HUES48 (cell line): ENCODE results near the gene CYB561D1.
"Not testable (repeated sequence)": the region's sequence is repeated elsewhere in the genome, so short reads cannot be mapped to it uniquely, and the experiment has no call there.

Experiments used
- H3K27ac ChIP-seq: one replicate; pipeline ENCODE4 v1.7.0; 2013; ENCODE audit warnings: low read depth, low read length, inconsistent platforms
- H3K27me3 ChIP-seq: 2 replicates; pipeline ENCODE4 v1.6.1; 2013; ENCODE audit warnings: mild to moderate bottlenecking, low read length; ENCODE audit not compliant: control insufficient read depth, insufficient read depth
- H3K36me3 ChIP-seq: 2 replicates; pipeline ENCODE4 v1.6.1; 2013; ENCODE audit warnings: low read length; ENCODE audit not compliant: control insufficient read depth, insufficient read depth
- H3K4me1 ChIP-seq: 2 replicates; pipeline ENCODE4 v1.6.1; 2013; ENCODE audit warnings: mild to moderate bottlenecking, low read length; ENCODE audit not compliant: control insufficient read depth, insufficient read depth
- H3K4me3 ChIP-seq: 2 replicates; pipeline ENCODE4 v1.5.1; 2013; ENCODE audit warnings: mild to moderate bottlenecking, low read depth, low read length
- H3K9ac ChIP-seq: 2 replicates; pipeline ENCODE4 v1.6.1; 2013; ENCODE audit warnings: mild to moderate bottlenecking, low read depth, low read length, moderate library complexity
- H3K9me3 ChIP-seq: 2 replicates; pipeline ENCODE4 v1.6.1; 2013; ENCODE audit warnings: low read length; ENCODE audit not compliant: control insufficient read depth, insufficient read depth

Gene CYB561D1

DNA sequence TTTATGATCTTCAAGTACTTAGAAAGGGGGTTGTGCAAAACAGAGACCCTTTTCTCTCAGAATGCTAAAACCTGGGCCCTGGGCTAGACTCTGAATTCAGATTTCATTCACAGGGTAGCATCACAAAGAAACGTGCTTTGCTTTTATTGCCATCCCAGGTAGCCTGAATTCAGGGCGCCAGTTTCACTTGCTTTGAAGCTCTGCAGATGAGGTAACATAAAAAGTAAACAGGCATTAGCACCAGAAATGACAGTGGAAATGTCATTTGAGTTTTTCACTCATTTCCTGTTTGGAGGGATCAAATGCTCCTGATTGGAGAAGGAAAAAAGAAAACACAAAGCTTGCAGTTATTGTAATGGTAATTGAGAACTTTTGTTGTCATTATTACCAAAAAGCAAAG, 25.0 kb upstream of the CYB561D1 start:
- no peaks in the 10 kb centered on the region for H3K9me3 ChIP-seq
- peaks cover 53% of the 10 kb centered on the region for H3K27me3 ChIP-seq
- H3K27ac ChIP-seq: no peak overlapping the region
- H3K4me1 ChIP-seq: peaks cover 11% of the 10 kb centered on the region
- H3K4me3 ChIP-seq: no peak overlapping the region
- H3K9ac ChIP-seq: no peak overlapping the region
- no peaks in the 10 kb centered on the region for H3K36me3 ChIP-seq

DNA sequence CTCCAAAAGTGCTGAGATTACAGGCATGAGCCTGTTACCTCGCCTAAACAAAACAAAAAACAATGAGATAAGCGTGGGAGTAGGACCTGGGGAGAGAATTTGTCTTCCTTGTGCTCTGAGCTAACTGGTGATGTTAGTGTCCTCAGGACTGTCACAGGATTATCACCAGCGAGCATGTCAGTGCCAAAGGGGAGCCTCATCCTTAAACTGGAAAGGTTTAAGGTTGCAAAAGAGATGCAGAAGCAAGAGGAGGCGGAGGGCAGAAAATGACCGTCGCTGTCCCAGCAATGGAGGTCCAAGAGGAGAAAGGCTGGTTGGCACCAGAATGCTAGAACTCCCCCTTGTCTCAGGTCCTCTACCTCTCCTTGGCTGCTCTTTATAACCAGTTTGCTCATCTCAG, 23.6 kb upstream of the CYB561D1 start:
- H3K27ac ChIP-seq: no peak overlapping the region
- H3K36me3 ChIP-seq: no peaks in the 10 kb centered on the region
- H3K4me1 ChIP-seq: peaks cover 11% of the 10 kb centered on the region
- no peak overlapping the region for H3K9ac ChIP-seq
- H3K27me3 ChIP-seq: peaks cover 40% of the 10 kb centered on the region
- no peaks in the 10 kb centered on the region for H3K9me3 ChIP-seq
- no peak overlapping the region for H3K4me3 ChIP-seq

DNA sequence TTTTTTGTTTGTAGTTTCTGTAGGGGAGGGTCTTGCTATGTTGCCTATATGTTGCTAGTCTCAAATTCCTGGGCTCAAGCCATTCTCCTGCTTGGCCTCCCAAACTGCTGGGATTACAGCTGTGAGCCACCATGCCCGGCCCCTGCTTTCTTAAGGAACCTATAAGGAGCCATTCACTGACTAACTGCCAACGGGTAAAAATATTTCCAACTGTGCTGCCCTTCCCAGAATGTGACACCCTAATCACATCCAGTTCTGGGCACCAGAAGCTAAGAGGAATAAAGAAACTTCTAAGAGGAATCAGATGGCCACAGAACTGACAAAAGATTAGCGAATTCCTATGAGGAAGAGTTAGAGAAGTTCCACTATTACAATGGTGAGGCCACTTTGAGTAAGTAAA, 21.1 kb upstream of the CYB561D1 start:
- Histone ChIP-seq H3K9me3 (no peaks in the 10 kb centered on the region), H3K27me3 (peaks cover 15% of the 10 kb centered on the region), H3K4me1 (peaks cover 11% of the 10 kb centered on the region), H3K9ac (no peak overlapping the region), H3K36me3 (no peaks in the 10 kb centered on the region), H3K27ac (no peak overlapping the region), H3K4me3 (no peak overlapping the region)

DNA sequence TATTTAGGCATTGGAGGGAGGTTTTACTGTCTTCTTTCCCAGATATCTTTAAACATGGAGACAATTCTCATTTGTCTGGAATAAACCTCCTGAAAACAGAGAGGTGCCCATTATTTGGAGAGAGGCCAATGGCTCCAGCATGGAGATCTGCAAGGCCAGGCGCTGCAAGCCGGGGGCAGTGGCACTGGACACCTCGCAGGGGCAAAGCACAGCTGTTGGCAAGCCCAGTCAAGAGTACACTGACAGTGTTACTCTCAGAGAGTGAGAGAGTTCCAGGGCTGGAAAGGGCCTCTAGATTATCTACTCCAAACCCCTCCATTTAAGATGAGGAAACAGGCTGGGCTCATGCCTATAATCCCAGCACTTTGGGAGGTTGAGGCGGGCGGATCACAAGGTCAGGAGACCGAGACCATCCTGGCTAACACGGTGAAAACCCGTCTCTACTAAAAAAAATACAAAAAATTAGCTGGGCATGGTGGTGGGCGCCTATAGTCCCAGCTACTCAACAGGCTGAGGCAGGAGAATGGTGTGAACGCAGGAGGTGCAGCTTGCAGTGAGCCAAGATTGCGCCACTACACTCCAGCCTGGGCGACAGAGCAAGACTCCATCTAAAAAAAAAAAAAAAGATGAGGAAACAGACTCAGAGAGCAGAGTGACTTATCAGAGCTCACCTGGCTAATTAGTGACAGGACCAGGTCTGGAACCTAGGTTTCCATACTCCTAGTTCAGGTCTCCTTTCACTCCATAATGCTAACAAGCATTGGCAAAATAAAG, 20.4 kb upstream of the CYB561D1 start:
- not testable (repeated sequence) for H3K9me3 ChIP-seq, H3K4me1 ChIP-seq, H3K36me3 ChIP-seq, H3K4me3 ChIP-seq, H3K9ac ChIP-seq, H3K27ac ChIP-seq, H3K27me3 ChIP-seq

DNA sequence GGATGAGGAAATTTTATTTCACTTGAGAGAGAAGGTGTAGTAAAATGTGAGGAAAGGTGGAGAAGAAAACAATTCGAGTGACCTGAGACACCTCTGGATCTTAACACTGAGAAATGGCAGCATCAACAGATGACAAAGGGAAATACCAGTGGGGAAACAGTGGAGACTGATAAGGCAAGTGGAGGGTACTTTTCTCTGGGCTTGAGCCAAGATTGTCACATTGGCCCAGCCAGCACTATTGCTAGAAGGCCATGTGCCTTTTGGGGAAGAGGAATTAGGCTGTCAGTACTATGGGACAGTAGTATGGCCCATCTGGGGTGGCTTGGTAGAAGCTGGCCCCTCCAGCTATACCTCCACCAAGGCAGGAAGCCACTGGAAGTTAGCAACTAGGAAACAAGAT, 19.2 kb upstream of the CYB561D1 start:
- no peaks in the 10 kb centered on the region for H3K9me3 ChIP-seq
- 0 out of 2 replicates have a peak, but pooled peaks cover 5% of the 10 kb centered on the region for H3K27me3 ChIP-seq
- no peaks in the 10 kb centered on the region for H3K36me3 ChIP-seq
- H3K9ac ChIP-seq: no peak overlapping the region
- no peaks in the 10 kb centered on the region for H3K4me1 ChIP-seq
- no peak overlapping the region for H3K27ac ChIP-seq
- no peak overlapping the region for H3K4me3 ChIP-seq

DNA sequence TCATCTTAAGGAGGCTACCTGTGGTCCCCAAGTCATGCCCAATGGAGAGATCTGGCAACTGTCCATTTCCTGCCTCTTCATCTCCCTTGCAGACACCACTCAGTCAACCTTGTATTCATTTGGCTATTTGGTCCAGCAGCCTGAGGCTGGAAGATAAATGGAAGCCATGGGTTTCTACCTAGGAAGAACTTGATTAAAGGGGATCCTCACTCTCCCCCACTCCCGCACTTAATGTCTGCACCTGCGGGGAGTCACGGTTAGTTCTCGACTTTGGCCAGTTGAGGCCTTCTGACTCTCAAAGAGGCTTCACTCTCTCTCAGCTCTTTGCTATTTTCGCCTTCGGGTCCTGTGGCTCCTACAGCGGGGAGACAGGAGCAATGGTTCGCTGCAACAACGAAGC, 18.6 kb upstream of the CYB561D1 start:
- Histone ChIP-seq H3K27ac (no peak overlapping the region), H3K4me1 (no peaks in the 10 kb centered on the region), H3K36me3 (no peaks in the 10 kb centered on the region), H3K9ac (no peak overlapping the region), H3K9me3 (no peaks in the 10 kb centered on the region), H3K27me3 (0 out of 2 replicates have a peak, but pooled peaks cover 3% of the 10 kb centered on the region), H3K4me3 (no peak overlapping the region)

DNA sequence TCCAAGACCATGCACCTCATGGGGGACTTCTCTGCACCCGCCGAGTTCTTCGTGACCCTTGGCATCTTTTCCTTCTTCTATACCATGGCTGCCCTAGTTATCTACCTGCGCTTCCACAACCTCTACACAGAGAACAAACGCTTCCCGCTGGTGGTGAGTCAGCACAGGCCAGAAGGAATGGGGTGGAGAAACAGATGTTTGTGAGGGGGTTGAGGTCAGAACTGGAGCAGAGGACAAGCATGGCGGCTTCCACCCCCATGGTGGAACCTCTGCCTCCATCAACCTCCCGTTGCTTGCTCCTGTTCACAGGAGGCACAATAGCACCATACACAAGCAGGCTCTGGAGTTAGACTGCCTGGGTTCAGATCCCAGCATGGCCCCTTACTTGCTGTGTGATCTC, 17.1 kb upstream of the CYB561D1 start:
- H3K9me3 ChIP-seq: no peaks in the 10 kb centered on the region
- H3K4me1 ChIP-seq: no peaks in the 10 kb centered on the region
- no peak overlapping the region for H3K9ac ChIP-seq
- H3K27me3 ChIP-seq: no peaks in the 10 kb centered on the region
- no peaks in the 10 kb centered on the region for H3K36me3 ChIP-seq
- H3K27ac ChIP-seq: no peak overlapping the region
- H3K4me3 ChIP-seq: no peak overlapping the region

DNA sequence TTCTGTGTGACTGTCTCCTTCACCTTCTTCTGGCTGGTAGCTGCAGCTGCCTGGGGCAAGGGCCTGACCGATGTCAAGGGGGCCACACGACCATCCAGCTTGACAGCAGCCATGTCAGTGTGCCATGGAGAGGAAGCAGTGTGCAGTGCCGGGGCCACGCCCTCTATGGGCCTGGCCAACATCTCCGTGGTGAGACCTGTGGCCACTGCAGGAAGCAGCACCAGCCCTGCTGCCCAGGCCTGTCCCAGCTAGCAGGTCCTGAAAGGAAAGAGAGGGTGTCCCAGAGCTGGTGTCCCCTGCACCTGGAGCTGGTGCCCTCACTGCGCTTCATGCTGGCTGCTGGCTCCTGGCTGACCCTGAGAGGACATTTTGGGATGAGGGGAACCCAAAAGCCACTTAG, 16.1 kb upstream of the CYB561D1 start:
- no peak overlapping the region for H3K9ac ChIP-seq

DNA sequence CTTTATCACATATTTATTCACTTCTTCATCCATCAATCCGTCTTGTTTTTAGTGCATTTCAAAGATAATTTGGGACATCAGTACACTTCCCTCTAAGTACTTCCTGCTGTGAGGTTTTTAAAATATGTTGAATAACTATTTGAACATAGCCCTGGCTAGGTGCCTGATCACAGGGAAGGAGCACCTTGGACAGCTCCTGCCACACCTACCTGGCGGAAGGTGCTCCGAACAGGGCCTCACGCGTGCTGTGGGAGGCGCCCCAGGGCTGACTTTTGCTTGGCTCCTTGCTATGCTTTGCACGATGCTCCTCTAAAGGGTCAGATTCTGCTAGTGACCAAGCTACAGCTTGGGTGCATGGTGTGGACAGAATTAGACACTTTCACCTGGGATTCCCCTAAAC, 15.1 kb upstream of the CYB561D1 start:
- H3K36me3 ChIP-seq: no peaks in the 10 kb centered on the region
- H3K9ac ChIP-seq: no peak overlapping the region
- H3K4me3 ChIP-seq: no peak overlapping the region
- no peaks in the 10 kb centered on the region for H3K27me3 ChIP-seq
- H3K27ac ChIP-seq: no peak overlapping the region
- H3K9me3 ChIP-seq: no peaks in the 10 kb centered on the region
- H3K4me1 ChIP-seq: peaks cover 3% of the 10 kb centered on the region; the same call in 1 of the 2 replicates

More for the DNA sequence above, 16.1 kb upstream of the CYB561D1 start:
- H3K9me3 ChIP-seq: no peaks in the 10 kb centered on the region
- no peaks in the 10 kb centered on the region for H3K27me3 ChIP-seq
- H3K4me3 ChIP-seq: no peak overlapping the region
- no peaks in the 10 kb centered on the region for H3K36me3 ChIP-seq
- peaks cover under 1% of the 10 kb centered on the region; the same call in 1 of the 2 replicates for H3K4me1 ChIP-seq
- H3K27ac ChIP-seq: no peak overlapping the region

DNA sequence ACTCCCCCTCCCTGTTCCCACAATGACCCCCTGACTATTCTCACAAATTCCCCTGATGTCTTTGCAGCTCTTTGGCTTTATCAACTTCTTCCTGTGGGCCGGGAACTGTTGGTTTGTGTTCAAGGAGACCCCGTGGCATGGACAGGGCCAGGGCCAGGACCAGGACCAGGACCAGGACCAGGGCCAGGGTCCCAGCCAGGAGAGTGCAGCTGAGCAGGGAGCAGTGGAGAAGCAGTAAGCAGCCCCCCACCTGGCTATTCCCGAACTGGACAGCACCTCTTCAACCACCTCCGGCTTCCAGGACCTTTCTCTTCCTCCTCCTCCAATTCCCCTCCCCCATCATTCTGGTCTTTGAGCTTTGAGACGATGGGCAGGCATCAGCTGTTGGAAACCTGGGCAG, 14.6 kb upstream of the CYB561D1 start:
- Histone ChIP-seq H3K9ac (no peak overlapping the region), H3K36me3 (no peaks in the 10 kb centered on the region), H3K27me3 (no peaks in the 10 kb centered on the region), H3K4me3 (no peak overlapping the region), H3K27ac (no peak overlapping the region), H3K4me1 (peaks cover 3% of the 10 kb centered on the region; the same call in 1 of the 2 replicates), H3K9me3 (no peaks in the 10 kb centered on the region)

DNA sequence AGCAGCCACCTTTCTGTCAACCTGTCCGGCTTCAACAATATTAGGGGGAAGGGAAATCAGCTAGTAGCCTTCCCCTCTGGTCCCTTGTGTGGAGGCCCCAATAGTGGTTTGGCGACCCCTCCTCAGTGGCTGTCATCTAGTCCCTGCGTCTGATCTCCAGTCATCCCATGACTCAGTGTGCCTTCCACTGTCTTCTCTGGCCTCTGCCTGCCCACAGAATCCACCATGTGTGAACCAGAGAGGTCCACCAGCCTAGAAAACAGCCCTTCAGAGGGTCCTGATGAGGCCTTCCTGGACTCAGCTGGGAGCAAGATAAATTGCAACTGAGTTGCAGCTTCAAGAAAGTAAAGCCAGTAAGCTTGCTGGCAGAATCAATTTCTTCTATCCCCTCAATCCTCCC, 14.0 kb upstream of the CYB561D1 start:
- no peaks in the 10 kb centered on the region for H3K27me3 ChIP-seq

More for the DNA sequence above, 14.0 kb upstream of the CYB561D1 start:
- no peak overlapping the region for H3K4me3 ChIP-seq
- no peak overlapping the region for H3K9ac ChIP-seq
- H3K36me3 ChIP-seq: no peaks in the 10 kb centered on the region
- H3K27ac ChIP-seq: no peak overlapping the region
- peaks cover 3% of the 10 kb centered on the region; the same call in 1 of the 2 replicates for H3K4me1 ChIP-seq
- no peaks in the 10 kb centered on the region for H3K9me3 ChIP-seq
